Activated naive CD4-positive, alpha-beta T cell treated with Interleukin-2 at 50 U/mL for 16 hours (primary cell): ENCODE results near the gene TMEM184A.

ENCODE experiments used
- DNase-seq: peaks from one replicate; pipeline ENCODE4 v3.0.0-alpha.2; 2020

The TMEM184A gene

DNA sequence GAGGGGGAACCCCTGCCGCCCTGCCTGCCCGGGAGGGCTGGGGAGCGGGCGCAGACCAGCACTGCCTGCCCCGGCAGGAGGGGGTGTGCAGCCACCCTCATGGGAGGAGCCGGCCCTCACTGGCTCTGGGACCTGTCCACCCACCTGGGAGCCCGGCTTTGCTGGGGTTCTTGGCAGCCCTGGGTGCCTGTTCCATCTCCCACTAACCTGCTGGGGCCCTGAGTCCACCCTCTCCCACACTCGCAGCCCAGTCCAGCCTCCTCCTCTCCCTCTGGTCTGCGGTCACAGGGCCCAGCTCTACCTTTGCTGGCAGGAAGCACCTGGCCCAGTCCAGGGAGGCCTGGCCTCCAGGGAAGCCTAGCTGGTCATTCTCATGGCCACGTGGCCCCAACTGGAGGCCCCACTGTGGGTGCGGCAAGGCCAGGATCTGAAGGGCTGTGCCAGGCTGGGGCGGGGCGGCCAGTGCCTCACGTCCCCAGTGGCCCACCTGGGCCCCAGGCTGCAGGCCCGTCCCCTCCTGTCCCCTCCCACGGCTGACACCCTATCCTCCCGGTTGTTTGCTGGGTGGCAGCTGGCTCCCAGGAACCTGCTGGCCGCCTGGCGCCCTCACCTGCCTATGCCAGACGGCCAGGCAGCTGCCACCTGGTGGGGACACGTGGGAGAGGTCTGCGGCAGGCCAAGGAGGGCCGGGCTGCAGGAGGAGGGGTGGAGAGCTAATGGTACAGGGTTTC lies at the start of gene TMEM184A:
TSS of gene TMEM184A (minus strand) at position 393 of the 731 bp plus-strand sequence. CDS start 721 bp downstream, outside the sequence.
- DNase-seq, result peak; percentile 36

GRCh38 chr7:1604383-1604782 lies 48.4 kb upstream of the TMEM184A start:
- DNase-seq, result no peak

- DNase-seq, result no peak
Observed at GRCh38 chr7:1603346-1604225, 47.6 kb upstream of the TMEM184A start.

GRCh38 chr7:1602386-1602785 lies 46.4 kb upstream of the TMEM184A start:
- no peak for DNase-seq

GRCh38 chr7:1601956-1602355 lies 46.0 kb upstream of the TMEM184A start:
- no peak for DNase-seq

GRCh38 chr7:1599640-1600395 lies 43.8 kb upstream of the TMEM184A start:
- DNase-seq, result no peak

- DNase-seq, result no peak
Observed at GRCh38 chr7:1598961-1599639, 43.1 kb upstream of the TMEM184A start.

GRCh38 chr7:1598286-1598685 lies 42.3 kb upstream of the TMEM184A start:
- no peak for DNase-seq

GRCh38 chr7:1597791-1598190 lies 41.8 kb upstream of the TMEM184A start:
- no peak for DNase-seq

GRCh38 chr7:1597066-1597760 lies 41.2 kb upstream of the TMEM184A start:
- no peak for DNase-seq

GRCh38 chr7:1596181-1597043 lies 40.4 kb upstream of the TMEM184A start:
- DNase-seq, result no peak

DNA sequence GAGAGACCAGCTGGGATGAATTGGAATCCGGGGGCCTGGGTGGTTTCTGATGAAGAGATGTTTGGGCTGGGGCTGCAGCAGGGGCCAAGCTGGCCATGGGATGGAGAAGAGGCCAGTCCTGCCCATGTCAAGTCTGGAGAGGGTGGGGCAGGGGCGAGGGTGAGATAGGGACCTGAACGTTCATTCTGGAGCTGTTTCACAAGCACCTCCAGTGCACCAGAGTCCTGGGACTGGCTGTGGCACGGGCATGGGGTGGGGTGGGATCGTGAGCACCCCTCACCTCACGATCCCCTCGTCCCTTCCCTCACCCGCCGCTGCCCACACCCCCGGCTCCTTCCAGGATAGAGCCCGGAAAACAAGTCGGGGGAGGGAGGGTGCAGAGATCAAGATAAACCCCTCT lies 39.6 kb upstream of the TMEM184A start:
- DNase-seq, result no peak

DNA sequence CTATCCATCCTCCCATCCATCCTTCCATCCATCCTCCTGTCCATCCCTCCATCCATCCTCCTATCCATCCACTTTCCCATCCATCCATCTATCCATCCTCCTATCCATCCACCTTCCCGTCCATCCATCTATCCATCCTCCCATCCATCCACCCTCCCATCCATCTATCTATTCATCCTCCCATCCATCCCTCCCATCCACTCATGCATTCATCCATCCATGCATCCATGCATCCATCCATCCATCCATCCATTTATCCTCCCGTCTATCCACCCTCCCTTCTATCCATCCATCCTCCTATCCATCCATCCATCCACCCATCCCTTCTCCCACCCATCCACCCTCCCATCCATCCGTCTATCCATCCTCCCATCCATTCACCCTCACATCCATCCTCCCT lies 39.0 kb upstream of the TMEM184A start:
- no peak for DNase-seq

DNA sequence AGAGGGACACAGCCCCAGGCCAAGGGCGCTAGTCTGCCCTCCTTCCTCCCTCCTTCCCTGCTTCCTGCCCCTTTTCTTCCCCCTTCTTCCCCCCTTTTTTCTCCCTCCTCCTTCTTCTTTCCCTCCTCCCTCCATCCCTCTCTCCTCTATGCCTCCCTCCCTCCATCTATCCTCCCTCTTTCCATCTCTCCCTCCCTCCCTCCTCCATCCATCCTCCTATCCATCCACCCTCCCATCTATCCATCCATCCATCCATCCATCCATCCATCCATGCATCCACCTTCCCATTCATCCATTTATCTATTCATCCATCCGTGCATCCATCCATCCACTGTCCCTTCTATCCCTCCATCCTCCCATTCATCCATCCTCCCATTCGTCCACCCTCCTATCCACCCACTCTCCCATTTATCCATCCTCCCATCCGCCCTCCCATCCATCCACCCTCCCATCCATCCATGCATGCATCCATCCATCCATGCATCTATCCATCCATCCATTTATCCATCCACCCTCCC lies 38.0 kb upstream of the TMEM184A start:
- no peak for DNase-seq

DNA sequence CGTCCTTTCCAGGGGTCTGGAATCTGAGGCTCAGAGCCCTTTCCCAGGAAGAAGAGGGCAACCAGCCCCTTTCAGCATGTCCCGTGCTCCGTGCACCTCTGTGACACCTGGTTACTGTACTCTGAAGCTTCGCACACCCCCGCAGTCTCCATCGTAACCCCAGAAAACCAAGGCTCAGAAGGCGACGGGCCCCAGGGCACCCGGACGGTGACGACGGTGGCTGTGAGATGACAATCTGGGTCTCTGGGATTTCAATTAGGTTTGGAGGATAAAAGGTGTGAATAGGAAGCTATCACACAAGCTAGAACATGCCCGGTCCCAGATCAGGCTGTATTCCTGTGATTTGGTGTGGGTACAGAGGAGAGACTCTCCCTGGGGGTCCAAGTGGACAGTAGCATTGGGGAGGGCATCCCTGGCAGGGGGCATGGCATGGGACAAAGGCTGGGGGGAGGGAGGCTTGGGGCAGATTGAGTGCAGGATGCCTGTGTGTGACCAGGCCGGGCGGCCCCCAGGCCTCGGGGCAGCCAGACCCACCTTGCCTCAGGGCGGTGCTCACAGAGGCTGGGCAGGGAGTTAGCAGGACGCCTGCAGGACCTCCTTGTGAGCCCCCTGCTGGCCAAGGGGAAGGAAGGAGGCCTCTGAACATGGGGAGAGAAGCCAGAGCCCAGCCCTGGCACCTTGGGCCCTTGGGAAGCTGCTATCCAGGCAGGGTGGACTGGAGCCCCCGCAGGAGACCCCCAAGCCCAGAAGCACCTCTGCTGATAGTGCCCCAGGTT lies 37.3 kb upstream of the TMEM184A start:
- no peak for DNase-seq

DNA sequence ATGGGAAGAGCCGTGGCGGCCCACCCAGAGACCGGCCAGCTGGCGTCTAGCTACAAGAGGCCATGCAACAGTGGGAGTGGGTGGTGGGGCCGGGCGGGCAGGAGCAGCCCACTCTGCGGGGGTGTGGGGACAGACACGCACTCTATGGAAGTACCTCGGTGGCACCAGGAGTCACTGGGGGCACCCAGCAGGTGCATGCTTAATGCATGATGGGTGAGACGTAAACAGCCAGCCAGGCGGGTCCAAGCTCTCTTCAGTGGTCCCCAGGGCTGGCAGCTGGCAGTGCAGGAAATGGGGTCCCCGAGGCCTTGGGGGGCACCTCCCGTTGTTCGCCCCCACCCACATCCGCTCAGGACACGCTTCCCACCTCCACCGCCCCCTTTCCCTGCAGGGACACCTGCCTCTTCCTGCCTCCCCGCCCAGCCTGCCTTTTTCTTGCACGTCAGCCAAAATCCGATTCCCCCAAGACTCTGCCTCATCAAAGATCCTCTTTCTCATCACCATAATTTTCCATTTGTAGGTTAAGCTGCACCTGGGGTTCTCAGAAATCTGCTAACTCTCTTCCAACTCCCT lies 36.4 kb upstream of the TMEM184A start:
- DNase-seq, result peak; percentile 2

DNA sequence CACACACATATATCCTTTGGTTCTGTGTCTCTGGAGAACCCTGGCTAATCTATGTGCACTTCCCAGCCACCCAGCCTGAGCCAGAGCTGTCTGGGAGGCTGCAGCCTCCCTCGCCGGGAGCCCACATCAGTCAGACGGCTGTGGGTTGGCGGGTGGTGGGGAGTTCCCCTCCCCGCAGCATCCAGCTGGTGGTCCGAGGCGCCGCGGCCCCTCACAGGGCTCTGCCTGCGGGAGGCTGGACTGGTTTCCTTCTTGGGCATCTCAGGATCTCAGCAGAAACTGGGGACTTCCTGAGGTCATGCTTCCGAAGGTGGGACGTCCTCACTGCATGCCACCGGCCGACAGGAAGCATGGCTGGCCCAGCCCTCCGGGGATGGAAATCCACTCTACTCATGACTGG lies 35.9 kb upstream of the TMEM184A start:
- DNase-seq, result peak; percentile 5

DNA sequence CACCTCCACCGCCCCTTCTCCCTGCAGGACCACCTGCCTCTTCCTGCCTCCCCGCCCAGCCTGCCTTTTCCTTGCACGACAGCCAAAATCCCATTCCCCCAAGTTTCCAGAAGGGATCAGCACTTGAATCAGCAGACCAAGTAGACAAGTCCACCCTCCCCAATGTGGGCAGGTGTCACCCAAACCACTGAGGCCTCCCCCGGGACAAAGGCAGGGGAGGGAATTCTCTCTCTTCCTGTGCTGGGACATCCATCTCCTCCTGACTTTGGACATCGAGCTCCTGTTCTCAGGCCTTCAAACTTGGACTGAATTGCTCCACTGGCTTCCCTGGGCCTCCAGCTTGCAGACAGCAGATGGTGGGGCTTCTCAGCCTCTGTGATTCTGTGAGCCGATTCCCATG lies 35.4 kb upstream of the TMEM184A start:
- DNase-seq, result no peak

GRCh38 chr7:1590887-1591286 lies 34.9 kb upstream of the TMEM184A start:
- no peak for DNase-seq

- no peak for DNase-seq
Observed at GRCh38 chr7:1590476-1590875, 34.5 kb upstream of the TMEM184A start.
